ENCODE results near the gene CHN1.
A peak's percentile ranks its signal among the peaks of the same experiment; 100 is the strongest.

The CHN1 gene

GRCh38 chr2:174970092-174970491 lies 35.1 kb downstream of the CHN1 start:
- no peak for DNase-seq

- DNase-seq = no peak
These were observed 36.0 kb downstream of the CHN1 start for GRCh38 chr2:174969091-174969734.

- peak; percentile 43 for DNase-seq
These were observed 37.4 kb downstream of the CHN1 start for GRCh38 chr2:174967691-174968260.

GRCh38 chr2:174967086-174967485 lies 38.1 kb downstream of the CHN1 start:
- no peak for DNase-seq

- DNase-seq = no peak
These were observed 39.0 kb downstream of the CHN1 start for GRCh38 chr2:174965992-174966744.

GRCh38 chr2:174965551-174965950 lies 39.6 kb downstream of the CHN1 start:
- DNase-seq = no peak

- DNase-seq = no peak
These were observed 40.8 kb downstream of the CHN1 start for GRCh38 chr2:174964404-174964803.

- no peak for DNase-seq
These were observed 41.5 kb downstream of the CHN1 start for GRCh38 chr2:174963437-174964400.

- DNase-seq = no peak
These were observed 45.4 kb downstream of the CHN1 start for GRCh38 chr2:174959787-174960186.

GRCh38 chr2:174957050-174957449 lies 48.1 kb downstream of the CHN1 start:
- DNase-seq = no peak

GRCh38 chr2:174952607-174953006 lies 52.6 kb downstream of the CHN1 start:
- DNase-seq = no peak

GRCh38 chr2:174951745-174952144 lies 53.4 kb downstream of the CHN1 start:
- DNase-seq = no peak

- no peak for DNase-seq
These were observed 55.0 kb downstream of the CHN1 start for GRCh38 chr2:174949988-174950687.

GRCh38 chr2:174945601-174946260 lies 59.5 kb downstream of the CHN1 start:
- DNase-seq = peak; percentile 23

GRCh38 chr2:174939046-174939445 lies 66.1 kb downstream of the CHN1 start:
- peak; percentile 24 for DNase-seq

- DNase-seq = peak; percentile 38
These were observed 73.5 kb downstream of the CHN1 start for GRCh38 chr2:174931724-174932123.

- no peak for DNase-seq
These were observed 75.4 kb downstream of the CHN1 start for GRCh38 chr2:174929786-174930185.

- no peak for DNase-seq
These were observed 80.0 kb downstream of the CHN1 start for GRCh38 chr2:174925046-174925784.

GRCh38 chr2:174924061-174924693 lies 81.0 kb downstream of the CHN1 start:
- DNase-seq = no peak

GRCh38 chr2:174919947-174920595 lies 85.1 kb downstream of the CHN1 start:
- DNase-seq = no peak

Data from NCI-H226 (cell line).